Hepatocyte (in vitro differentiated cells): ENCODE results near the gene FAM193A.

Experiments used
- EZH2phosphoT487 ChIP-seq: fragments of 200-600 bp; sonication (generic); IDR thresholded peaks from one replicate; pipeline ENCODE4 v1.6.1; 2018; ENCODE audit warnings: antibody characterized with exemption, mild to moderate bottlenecking, low read depth, moderate library complexity; ENCODE audit not compliant: unreplicated experiment, severe bottlenecking
- TF ChIP-seq, protein P1 (sequence below): fragments of 200-600 bp; sonication (generic); IDR thresholded peaks from 2 replicates; pipeline ENCODE4 v1.5.1; 2016; ENCODE audit warnings: antibody characterized with exemption, mild to moderate bottlenecking; ENCODE audit not compliant: poor library complexity

GRCh38 chr4:2565533-2565932, 29.1 kb downstream of the FAM193A start:
- no peak for TF ChIP-seq EZH2phosphoT487
- TF ChIP-seq, protein P1, sequence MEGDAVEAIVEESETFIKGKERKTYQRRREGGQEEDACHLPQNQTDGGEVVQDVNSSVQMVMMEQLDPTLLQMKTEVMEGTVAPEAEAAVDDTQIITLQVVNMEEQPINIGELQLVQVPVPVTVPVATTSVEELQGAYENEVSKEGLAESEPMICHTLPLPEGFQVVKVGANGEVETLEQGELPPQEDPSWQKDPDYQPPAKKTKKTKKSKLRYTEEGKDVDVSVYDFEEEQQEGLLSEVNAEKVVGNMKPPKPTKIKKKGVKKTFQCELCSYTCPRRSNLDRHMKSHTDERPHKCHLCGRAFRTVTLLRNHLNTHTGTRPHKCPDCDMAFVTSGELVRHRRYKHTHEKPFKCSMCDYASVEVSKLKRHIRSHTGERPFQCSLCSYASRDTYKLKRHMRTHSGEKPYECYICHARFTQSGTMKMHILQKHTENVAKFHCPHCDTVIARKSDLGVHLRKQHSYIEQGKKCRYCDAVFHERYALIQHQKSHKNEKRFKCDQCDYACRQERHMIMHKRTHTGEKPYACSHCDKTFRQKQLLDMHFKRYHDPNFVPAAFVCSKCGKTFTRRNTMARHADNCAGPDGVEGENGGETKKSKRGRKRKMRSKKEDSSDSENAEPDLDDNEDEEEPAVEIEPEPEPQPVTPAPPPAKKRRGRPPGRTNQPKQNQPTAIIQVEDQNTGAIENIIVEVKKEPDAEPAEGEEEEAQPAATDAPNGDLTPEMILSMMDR = no peak
